GM18870 (cell line): ENCODE data around the gene CCDC182.

Source experiments
- ATAC-seq: cut with Tn5 transposase; IDR thresholded peaks from one replicate; pipeline ENCODE4 v1.9.1; 2021; ENCODE audit warnings: moderate library complexity; ENCODE audit not compliant: unreplicated experiment

CCDC182 gene

DNA sequence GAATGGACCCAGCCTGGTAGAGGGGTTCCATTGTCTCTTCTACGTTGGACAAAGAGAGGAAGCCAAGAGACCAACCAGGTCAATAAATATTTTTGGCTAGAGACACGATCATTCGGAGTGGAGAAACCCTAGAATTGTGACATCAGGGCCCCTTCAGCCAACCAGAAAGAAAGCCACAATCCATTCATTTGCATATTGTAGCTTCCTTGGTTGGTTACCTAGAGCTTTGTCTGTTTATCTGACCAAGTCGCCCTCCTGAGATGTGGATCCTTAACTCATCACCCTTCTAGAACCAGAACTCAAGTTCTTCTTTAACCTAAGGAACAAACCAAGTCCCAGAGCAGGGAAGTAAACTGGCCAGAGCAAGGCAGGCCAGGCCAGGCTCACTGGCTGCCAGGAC, at the start of gene CCDC182:
Gene CCDC182, minus strand, starts transcription at position 58 of the 400 bp plus-strand sequence. Its CDS starts 27 bp downstream, at position 31.
- ATAC-seq: no peak

DNA sequence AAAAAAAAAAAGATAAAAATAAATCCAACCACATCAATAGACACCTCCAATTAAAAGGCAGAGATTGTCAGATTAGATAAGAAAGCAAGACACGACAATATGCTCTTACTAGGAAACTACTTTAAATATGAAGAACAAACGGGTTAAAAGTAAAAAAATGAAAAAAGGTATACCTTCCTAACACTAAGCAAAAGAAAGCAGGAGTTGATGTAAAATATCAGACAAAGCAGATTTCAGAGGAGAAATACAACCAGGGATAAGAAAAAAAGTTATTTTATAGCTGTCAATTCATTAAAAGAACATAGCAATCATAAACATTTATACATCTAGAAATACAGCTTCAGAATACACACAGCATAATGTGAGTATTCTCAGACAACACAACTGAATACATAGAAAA, 49.7 kb upstream of the CCDC182 start:
- no peak for ATAC-seq

DNA sequence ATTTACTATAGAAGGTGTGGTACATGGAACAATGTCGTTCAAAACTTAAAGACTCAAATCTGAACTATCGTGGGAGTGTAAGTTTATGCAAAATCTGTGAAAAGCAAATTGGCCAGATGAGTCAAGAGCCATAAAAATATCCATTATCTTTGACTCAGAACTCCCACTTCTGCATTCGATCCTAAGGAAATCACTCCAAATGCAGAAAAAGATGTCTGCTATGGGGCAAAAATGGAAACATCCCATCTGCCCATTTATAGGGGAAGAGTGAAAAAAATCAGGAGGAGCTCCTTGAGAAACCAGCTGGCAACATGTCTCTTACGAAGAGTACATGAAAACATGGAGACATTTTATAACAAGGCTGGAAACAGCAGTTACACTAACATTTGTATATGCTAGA, 43.6 kb upstream of the CCDC182 start:
- no peak for ATAC-seq

DNA sequence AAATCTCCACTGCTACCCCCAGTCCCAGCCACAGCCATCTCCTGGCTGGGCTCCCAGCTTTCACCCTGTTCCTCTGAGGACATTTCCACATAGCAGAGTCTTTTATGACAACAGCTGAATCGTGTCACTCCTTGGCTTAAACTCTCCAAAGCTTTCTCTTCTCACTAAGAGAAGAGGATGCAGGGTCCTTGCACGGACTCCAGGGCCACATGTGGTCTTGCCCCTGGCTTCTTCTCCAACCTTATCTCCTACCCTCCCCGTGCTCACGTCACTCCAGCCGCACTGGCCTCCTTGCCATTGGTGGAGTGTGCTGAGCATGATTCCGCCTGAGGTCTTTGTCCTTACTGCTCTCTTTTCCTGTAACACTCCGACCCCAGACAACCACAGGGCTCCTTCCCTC, 39.9 kb upstream of the CCDC182 start:
- no peak for ATAC-seq

DNA sequence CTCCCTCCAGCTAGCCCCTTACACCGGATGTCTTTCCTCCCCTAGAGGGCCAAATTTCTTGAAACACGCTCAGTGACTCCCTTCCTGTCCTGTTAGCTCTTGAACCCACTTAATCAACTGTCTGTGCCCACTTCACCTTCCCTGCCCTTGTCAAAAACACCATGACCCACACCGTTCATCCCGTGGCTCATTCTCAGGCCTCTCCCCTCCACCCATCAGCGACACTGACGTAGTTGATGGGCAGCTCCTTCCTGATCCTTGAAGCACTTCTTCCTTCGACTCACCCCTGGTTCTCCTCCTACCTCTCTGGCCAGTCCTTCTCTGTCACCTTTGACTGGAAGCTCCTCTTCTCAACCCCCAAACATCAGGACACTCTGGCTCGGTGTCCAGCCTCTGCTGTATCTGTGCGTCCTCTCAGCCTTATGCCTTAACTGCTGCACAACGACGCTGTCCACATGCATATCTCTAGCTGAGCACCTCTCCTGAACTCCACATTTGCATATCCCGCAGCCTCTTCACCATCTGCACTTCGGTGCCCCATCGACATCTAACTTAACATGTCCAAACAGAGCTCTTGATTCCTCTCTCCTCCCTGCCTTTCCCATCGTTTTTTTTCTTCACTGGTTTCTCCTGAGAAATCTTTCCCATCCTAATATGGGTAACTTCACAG, 39.3 kb upstream of the CCDC182 start:
- no peak for ATAC-seq

DNA sequence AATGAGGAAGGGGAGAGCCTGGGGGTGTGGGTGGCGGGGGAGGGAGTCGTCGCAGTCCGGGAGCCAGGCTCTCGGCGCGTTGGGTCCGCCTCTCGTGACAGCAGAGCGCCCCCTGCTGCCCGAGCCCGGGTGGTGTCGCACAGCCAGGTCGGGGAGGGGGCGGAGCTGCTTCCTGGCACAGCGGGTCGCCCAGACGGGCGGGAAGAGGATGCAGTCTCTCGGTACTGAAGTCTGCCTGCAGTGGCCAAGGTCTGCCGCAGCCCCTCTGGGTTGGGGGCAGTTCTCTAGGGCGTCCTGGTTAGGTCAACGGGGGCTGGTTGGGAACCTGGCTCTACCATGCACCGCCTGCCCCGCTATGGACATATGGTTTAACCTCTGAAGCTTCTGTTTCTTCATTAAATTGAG, 38.2 kb upstream of the CCDC182 start:
- ATAC-seq: no peak

DNA sequence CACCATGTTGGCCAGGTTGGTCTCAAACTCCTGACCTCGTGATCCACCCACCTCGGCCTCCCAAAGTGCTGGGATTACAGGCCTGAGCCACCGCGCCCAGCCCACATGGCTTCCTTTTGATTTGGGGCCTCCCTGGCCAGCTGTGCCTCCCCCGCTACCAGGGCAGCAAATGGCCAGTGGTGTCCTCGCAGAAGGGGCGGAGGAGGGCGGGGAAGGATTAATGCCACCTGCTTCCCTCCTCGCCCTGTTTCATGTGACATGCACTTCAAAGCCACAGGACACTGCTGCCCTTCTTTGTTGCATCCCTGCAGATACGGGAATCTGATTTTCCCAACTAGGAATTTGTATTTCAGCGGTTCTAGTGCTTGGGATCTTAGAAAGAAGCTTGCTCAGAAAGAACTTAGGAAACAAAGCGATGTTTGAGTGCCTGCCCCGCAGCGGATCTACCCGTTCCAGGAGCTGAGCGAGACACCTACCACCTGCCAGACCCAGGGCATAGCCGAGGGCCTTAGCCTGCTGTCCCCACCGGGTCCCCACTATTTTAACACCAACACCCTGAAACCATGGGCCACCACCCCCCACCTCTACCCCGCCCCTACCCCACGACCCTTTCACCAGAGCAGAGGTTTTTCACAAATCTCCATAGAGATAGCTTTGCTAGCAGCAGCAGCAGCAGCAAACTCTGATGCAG, 37.7 kb upstream of the CCDC182 start:
- ATAC-seq: no peak

DNA sequence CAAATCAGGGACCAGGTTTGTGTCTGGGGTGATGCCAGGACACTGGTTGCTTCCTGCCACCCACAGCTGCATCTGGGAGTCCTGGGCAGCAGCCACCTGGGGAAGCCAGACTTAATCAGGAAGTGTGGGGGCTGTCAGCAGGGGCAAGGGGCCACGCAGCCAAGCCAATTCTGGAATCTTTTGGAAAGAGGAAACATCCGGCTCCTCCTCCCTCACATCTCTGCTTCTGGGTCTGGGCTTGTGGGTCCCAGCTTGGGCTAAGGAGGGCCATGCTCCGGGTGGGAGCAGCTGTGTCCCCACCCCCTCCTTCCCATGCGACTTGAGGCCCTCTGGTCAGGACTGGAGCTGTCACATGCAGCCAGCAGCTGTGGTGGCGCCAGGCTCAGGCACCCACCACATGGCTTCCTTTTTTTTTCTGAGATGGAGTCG, 37.0 kb upstream of the CCDC182 start:
- no peak for ATAC-seq

DNA sequence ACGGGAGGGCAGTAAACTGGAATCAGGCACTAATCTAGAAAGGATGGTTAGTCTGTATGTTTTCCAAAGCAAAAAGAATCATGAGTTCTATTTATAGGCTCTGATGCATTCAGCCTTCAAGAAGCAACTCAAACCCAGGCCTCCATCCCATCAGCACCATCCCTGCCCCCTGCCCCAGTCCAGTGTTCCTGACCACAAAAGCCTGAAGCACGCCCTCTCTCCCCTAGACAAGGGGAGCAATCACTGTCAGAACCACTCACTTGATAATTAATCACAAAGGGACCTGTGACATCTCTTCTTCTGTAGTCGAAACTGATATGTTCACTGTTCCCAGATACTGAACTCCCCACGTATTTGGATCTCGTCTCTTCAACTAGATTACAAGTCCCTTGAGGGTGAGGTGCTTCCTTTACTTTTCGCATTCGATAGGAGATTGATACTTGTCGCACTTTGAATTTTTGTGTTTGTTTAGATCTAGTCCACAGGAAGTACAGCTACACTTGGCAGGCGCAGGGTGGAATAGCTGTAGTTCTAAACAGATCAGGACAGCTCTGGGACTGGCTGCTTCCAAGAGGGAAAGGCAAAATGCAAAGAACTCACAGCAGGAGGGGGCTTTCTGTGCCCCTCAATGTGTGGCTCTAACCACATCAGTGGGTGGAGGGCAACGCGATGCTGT, 36.4 kb upstream of the CCDC182 start:
- ATAC-seq: no peak

DNA sequence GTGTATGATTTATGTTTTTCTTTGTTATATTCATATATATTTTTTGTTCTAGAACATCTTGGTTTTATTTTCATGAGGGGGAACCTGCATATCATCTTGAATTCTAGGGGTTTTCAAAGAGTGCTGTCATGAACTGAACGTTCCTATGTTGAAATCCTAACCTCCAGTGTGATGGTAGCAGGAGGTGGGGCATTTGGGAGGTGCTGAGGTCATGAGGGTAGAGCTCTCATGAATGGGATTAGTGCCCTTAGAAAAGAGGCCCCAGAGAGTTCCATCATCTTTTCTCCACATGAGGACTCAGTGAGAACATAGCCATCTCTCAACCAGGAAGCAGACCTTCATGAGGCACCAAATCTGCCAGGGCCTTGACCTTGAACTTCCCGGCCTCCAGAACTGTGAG, 34.6 kb upstream of the CCDC182 start:
- no peak for ATAC-seq

DNA sequence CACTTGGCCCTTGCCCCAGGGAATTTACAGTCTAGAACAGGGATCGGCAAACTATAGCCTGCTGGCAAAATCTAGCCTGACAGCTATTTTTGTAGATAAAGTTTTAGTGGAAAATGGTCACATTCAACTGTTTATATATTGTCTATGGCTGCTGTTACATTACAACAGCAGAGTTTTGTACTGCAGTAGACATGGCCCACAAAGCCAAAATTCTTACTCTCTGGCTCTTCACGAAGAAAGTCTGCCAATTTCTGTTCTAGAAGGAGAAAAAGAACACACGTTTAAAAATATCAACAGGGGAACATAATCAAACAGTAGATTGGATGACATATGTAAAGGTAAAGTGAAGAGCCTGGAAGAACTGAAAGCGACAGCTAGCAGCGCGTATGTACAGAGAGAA, 33.2 kb upstream of the CCDC182 start:
- no peak for ATAC-seq

DNA sequence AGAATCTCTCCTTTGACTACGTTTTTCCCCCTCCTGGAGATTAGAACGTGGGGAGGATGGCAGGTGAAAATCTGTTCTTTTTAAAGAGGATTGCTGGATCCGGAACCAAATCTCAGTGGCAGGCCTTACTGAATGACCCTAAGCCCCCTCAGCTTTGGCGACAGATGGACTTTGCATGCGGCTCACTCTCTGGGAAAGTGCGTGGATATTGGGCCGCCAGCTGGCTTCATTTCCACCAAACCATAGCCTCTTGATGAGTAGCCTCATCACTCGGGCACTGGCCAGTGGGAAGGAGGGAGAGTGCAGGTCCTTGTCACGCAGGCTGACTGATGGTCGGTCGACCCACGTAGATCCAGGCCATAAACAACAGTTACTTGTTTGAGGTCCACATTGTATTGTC, 31.3 kb upstream of the CCDC182 start:
- ATAC-seq: no peak

DNA sequence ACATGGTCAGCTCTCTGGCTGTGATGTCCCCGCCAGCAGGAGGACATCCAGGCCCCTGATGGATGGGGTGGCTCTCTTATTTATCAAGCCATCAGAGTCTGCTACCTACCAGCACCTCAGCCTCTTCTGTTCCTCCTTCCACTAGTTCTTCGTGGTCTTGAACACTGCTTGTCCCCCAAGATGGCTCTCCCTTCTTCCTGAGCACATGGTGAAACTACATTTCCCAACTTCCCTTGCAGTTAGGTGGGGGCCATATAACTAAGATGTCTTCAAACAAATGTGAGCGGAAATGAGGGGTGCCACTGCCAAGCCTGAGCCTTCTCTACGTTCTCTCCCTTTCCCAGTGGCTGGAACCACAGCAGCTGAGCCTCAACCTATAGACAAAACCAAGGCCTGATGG, 29.8 kb upstream of the CCDC182 start:
- no peak for ATAC-seq

DNA sequence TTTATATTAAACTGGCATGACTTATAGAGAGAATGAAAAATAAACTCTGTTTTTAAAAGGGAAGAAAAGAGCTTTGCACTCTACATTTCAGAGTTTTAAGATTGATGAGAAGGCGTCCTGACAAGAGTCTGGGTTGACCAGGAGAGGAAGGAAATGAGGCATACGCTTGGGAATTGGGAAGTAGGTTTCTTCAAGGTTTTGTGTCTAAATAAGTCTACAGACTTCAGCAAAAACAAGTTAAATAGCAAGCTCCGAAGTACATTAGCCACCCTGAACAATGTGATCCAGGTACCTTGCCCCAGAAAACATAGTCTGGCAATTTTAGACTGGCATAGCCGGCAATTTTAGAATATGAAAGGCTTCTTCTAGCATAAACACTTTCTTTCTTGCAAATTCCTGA, 28.5 kb upstream of the CCDC182 start:
- ATAC-seq: no peak

DNA sequence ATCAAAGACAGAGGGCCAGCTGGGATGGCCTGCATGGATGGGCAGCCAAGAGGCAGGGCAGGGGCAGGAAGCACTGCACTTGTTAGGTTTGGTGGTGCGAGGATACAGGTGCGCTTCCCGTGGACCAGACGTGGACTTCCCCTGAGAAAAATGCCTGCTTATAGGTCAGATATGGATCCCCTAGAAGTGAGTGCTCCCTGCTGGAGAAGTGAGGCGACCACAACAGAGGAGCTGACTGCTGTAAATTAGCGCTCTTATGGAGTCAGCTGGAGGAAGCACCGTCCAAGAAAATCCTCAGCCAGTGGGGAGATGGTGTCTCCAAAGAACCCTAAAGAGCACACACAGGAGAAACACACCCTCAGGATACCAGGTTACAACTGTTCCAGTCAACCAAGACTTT, 27.7 kb upstream of the CCDC182 start:
- no peak for ATAC-seq

DNA sequence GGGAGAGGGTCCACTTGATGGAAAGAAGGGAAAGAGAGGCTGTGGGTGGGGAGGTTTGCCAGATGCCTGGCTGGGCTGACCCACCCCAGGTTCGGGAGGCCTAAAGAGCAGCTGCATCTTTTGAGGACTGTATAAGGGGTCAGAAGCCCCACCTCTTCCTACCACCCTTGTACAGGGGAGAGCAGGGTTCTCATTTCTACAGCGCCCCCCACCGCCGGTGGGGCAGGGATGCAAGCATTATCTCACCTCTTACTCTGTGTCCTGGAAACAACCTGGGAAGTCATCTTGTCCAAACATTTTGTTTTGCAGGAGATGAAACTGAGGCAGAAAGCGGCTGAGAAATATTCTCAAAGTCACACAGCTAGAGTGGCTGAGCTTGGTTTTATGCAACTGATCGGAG, 22.5 kb upstream of the CCDC182 start:
- no peak for ATAC-seq

DNA sequence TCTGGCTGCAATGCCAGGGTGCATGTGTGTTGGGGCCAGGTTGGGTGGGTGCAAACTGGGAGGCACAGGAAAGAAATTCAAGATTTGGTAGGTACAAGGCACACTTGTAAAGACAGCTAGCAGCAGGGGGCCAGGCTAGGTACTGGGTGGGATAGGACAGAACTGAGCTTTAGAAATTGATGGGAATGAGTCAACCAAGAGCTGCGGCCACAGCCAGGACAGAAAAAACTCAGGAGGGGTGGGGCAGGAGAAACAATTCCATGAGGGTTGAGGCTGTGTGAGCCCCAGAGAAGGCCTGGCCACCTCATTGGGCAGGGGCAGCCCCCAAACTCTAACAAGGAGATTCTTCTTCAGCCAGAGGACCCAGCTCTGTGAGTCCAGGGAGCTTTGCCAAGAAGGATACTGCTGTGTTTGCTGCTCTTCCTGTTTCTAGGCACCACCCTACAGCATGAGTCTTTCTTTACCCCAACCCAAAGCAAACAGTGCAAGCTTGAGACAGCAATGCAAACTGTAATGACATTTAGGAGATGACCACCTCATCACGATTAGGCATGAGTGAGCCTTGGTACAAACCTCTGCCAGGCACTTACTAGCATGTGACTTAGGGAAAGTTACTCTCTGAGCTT, 21.3 kb upstream of the CCDC182 start:
- ATAC-seq: no peak

DNA sequence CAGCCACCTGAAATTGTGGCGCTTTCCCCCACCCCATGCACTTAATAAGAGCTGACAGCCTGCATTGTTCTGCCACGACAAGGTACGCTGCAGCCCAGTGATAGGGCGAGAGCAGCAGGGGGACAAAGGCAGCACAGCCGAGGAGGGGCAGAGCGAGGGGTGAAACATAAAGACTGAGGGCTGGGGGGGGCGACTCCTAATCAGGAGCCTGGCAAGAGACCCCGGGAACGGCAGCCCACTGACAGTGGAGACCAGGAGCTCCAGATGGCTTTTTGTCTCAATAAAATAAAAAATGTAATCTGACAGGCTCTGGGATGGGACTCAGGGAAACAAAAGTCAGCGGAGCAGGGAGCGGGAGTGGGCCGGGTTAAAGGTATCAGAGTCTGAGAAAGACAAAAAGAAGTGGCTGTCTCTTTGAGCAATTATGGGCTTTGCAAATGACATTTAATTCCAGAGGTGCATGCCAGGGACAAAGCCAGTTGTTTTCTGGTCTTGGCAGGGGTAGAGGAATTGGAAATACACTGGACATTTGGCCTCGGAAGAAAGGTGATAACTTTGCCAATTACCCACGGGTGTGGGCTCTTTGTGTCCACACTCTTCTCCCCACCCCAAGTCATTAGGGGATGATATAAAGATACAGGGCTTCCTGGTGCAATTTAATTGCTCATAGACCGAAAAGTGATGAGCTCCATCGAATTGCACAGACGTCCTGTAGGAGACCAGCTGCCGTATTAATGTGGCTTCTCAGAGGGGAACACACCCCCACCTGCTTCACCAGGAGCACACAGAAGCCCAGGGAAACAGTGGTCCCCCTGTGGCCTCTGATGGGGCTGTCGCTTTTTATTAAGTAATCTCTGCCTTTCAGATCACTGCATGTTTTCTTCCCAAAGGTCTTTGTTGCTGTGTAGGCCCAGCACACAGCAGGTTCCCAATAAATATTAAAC, 17.6 kb upstream of the CCDC182 start:
- no peak for ATAC-seq

DNA sequence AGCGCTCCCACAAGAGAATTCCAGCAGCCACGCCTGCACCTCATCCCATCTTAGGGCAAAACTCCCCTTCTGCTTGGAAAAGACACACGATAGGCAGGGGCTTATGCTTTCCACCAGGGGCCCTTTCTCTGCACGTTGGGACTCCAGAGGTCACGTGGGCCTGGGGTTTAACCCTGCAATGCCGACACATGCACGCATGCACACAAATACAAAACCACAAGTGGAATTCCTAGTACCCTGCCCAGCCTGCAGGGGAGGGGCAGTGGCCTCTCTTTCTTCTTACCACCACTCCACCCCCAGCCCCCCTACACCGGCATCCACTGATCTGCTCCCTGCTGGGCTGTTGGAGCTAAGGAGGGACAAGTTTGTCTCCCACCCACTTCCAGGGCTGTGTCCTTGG, 16.8 kb upstream of the CCDC182 start:
- no peak for ATAC-seq

DNA sequence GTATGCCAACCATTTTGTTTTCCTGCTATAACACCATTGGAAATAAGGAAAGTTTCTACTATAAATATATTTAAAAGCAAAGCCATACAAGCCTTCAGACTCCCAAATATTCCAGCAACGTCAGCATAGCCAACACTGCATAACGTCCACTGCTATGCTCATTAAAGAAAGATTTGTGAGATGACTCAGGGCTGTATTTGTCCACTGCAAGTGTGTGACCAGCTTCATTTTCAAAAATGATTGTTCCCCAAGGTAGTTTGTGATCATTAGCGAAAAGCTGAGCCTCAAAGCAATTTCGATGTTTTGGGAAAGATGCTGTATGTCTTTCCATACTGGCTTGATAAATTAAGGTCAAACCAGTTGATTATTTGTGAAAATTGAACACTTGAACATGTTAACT, 14.9 kb upstream of the CCDC182 start:
- ATAC-seq: no peak

DNA sequence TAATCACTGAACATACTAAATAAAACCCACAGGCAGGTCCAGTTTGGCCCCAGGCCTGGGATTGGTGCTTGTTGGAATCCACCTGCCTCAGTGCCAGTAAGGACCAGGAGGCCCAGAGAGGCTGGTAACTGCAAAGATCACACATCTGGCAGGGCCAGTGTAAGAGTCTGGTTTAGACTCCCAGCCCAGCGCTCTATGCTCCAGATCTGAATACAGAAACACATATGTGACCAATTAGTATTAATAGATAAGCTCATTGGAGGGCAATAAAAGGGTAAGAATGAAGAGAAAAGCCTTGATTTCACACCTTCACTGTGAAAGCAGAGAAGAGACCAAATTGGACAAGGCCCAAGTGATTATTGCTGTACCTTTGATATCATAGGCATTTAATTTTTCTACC, 13.6 kb upstream of the CCDC182 start:
- ATAC-seq: no peak
